Left kidney (tissue), 2 donors: ENCODE data around the gene PIH1D1. TPM values are rescaled to one million over a fixed set of nuclear protein-coding genes. Genes with fewer than 3 reads are reported as not detected.

Experiments
- DNase-seq: peaks from one replicate; pipeline ENCODE4 v3.0.0-alpha.2; 2013
- polyA plus RNA-seq: library from polyadenylated mRNA; unstranded; fragments of 120-200 nt; gene quantifications from one replicate; pipeline ENCODE4 v1.2.1, GENCODE V29; 2013; ENCODE audit not compliant: insufficient read length

PIH1D1 gene
- polyA plus RNA-seq, 1 donor, result 91.6 TPM

GRCh38 chr19:49436381-49437017, 15.1 kb downstream of the PIH1D1 start:
- DNase-seq, result no peak

DNA sequence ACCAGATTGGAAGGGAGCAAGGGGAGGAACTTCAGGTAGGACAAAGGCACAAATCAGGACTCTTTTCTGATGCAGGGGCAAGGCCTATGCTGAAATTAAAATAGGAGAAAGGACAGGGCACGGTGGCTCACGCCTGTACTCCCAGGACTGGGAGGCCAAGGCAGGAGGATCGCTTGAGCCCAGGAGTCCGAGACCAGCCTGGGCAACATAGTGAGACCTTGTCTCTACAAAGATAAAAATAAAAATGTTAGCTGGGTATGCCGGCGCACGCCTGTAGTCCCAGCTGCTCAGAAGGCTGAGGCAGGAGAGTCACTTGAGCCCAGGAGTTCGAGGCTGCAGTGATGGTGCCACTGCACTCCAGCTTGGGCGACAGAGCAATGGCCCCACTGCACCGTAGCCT, 15.9 kb downstream of the PIH1D1 start:
- no peak for DNase-seq

DNA sequence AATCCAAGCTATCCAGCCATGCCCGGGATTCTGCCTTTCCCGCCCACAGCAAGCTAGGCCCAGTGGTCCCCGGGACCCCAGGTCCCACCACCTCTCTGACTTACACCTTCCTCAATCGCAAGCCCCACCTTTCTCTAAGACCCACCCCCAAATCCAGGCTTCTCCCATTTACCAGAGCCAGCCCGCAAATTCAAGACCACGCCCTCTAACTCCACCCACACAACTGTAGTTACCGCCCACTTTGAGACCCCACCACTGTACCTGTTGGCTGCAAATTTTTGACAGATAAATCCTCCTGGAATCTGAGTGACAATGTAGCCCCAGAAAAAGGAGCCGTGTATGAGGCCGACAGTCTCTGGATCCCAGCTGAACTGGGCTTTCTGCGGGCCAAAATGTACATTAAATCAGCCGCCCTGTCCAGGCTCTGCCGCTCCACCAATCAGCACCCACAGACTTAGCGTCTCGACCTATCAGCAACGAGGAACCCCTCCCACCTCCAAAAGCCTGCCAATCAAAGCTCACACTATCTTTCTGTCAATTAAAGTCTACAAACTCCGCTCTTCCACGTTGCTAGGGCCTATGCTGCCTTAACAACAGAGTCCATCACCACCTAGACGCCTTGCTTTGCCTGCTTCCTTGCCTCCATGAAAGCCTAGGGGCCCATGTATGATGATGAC, 16.6 kb downstream of the PIH1D1 start:
- no peak for DNase-seq

DNA sequence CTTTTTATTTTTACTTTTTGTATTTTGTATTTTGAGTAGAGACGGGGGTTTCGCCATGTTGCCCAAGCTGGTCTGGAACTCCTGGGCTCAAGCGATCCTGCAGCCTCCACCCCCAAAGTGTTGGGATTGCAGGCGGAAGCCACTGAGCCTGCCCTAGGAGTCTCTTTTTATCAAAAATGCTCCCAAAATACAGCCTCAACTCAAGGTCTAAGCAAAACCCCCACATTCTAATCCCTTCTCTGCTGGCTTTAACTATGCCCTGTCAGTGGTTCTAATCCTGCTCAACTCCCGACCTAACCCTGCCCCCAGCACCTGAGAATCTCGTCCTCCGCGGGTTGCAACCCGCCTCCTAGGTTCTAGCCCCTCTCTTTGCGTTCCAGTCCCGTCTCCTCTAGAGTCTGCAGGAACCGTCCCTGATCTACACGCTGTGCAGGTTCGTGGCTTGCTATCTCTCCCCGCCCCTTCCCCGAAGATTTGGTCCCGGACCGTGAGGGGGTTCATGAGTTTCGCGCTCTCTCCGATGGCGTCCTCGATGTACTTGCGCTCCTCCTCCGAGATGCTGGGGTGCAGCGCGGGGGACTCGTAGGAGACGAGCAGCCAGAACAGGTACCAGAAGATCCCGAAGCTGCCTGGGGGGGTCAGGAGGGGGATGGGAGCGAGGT, 18.2 kb downstream of the PIH1D1 start:
- no peak for DNase-seq

- DNase-seq, result no peak
These were observed 19.2 kb downstream of the PIH1D1 start for GRCh38 chr19:49432141-49433073.

DNA sequence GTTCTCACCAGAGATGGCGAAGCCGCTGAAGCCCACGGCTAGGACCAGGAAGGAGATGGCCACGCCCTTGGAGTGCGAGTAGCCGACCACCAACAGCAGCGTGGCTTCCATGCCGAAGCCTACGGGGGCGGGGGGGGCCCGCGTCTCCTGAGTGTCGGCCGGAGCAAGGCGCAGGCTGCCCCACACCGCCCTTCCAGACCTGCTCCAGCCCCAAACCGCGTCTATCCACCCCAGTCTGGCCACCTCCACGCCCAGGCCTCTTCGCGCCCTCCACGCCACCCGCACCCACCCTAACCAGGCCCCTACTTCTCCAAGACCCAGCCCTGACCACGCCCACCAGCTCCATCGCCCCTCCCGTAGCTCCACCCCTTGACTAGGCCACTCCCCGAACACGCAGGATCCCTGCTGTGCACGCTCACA, 20.3 kb downstream of the PIH1D1 start:
- DNase-seq, result no peak

DNA sequence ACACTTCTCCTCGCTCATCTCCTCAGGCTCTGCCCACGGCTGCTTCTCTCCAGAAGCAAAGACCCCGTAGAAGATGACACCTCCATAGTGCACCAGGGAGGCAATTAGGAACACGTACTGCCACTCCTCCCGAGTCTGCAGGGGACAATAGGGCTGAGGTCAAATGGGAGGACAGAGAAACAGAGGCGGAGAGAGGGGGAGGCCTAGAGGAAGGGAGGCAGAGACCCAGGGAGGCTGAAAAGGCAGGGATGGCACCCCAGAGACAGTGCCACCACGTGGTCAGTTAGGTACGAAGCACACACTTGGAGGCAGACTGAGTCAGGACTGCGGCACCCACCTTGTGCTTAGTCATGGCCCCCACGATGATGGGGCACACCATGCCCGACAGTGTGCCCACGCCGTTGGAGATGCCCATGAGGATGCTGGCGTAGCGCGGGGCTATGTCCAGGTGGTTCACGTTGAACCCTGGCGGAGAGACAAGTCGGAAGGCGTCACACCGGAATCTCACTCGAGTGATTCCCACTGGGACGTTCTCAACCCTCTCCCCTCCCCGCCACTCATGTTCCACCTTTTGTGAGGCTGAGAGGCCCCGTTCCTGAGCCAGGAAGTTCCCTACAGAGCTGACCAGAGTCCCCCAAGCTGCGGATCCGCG, 20.8 kb downstream of the PIH1D1 start:
- DNase-seq, result no peak

GRCh38 chr19:49430172-49430677, 21.4 kb downstream of the PIH1D1 start:
- DNase-seq, result no peak

DNA sequence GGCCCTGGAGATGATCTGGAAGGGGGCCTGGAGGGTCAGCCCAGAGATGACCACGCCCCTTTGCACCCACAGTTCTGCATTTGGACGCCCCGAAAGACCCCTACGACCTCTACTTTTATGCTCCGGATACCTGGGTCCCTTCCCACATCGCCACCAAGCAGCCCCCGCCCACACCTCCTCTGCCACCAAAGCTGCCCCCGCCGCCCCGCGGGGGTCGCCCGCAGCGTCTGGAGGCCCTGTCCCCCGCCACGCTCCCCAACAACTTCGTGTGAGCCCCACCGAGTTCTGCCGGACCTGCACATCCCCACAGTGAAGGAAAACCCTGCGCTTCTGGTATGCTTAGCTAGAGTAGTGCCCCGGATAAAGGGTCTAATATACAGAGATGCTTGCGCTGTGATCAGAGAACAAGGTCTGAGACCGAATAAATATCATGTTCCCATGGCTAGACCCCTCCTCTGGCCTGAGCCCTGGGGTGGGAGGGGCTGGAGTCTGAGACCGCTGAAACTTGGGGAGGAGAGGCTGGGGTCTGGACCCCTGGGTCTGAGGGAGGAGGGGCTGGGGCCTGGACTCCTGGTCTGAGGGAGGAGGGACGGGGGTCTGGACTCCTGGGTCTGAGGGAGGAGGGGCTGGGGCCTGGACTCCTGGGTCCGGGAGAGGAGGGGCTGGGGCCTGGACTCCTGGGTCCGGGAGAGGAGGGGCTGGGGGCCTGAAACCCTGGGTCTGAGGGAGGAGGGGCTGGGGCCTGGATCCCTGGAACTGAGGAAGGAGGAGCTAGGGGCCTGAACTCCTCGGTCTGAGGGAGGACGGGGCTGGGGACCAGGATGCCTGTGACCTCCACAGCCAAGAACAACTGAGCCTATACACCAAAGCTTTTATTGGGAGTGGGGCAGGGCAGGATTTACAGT, 22.8 kb downstream of the PIH1D1 start:
- DNase-seq, result no peak

GRCh38 chr19:49427855-49428546, 23.6 kb downstream of the PIH1D1 start:
- no peak for DNase-seq

- no peak for DNase-seq
These were observed 24.3 kb downstream of the PIH1D1 start for GRCh38 chr19:49427339-49427738.

DNA sequence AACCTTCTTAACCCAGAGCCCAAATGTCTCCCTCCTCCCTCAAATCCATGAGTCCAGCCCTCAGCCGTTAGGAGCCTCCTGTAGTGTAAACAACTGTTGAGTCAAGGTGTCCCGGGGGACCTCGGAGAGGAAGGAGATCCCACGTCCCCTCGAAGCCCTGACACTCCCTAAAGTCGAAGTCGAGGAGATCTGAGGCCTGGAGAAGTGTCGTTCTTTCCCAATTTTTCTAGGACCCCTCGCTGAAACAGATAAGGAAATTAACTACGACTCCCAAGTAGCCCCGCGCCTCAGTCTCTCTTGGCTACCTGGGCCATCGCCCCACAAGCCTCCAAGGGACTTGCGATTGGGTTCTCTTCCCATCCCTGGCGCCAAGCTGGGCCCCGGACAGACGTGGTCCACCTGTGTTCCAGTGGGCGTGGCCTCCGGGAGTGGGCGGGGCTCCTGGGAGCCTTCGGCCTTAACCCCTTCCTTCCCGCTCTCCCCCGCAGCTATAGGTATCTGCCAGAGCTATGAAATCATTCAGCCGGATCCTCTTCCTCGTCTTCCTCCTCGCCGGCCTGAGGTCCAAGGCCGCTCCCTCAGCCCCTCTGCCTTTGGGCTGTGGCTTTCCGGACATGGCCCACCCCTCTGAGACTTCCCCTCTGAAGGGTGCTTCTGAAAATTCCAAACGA, 25.6 kb downstream of the PIH1D1 start:
- DNase-seq, result no peak

- DNase-seq, result no peak
These were observed 26.4 kb downstream of the PIH1D1 start, which contains the start of gene GFY for GRCh38 chr19:49425178-49425577. TSS of gene GFY (plus strand) at chr19:49425388. CDS start at chr19:49426431, 1,043 bp downstream.

- no peak for DNase-seq
These were observed 27.7 kb downstream of the PIH1D1 start for GRCh38 chr19:49423985-49424303.

- DNase-seq, result no peak
These were observed 28.3 kb downstream of the PIH1D1 start, which contains the start of gene PTH2 for GRCh38 chr19:49423071-49423984. TSS of gene PTH2 (minus strand) at chr19:49423441. CDS start at chr19:49423339, 102 bp downstream.

DNA sequence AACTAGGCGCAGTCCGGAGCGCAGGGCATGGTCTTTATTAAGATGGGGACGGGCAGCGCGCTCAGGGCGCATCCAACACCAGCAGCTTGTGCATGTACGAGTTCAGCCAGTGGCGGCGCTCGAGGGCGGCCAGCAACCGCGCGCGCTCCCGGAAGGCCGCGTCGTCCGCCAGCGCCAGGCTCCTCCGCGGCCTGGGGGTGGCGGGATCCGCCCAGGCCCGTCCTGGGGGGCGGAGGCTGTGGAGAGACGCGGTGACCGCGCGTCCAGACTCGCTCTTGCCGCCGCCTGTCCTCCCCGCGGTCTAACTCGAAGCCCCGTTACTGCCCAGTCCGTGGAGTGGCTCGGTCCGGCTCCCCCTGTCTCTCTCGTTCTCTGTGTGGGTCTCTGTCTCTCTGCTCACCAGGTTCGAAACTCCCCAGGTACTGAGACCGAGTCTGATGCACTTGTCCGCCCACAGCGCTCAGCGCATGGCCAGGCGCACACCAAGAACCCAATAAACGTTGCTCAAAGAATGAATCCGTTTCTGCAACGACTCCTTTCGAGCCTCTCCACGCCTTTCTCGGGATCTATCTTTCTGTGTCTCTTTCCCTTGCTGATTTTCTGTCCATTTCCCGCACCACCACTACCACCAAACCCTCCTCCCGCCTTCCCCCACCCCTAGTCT, 29.1 kb downstream of the PIH1D1 start:
- no peak for DNase-seq

DNA sequence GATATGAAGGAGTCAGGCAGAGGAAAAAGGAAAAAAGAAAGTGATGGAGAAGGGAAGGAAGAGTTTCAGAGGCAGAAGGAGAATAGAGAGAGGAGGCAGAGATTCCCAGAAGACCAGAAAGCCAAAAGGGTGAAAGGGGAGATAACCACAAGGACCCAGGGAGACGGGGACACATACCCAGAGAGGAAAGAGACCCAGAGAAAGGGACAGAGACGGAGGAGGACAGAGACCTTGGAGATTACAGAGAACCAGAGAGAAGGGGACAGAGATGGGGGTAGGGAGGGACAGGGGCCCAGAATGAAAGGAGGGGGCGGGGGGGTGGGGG, 29.8 kb downstream of the PIH1D1 start:
- no peak for DNase-seq
